Fibroblast of skin of left quadriceps (primary cell): ENCODE data around the gene NFYB.
"Not testable (repeated sequence)": the region's sequence is repeated elsewhere in the genome, so short reads cannot be mapped to it uniquely, and the experiment has no call there.

Experiments
- DNase-seq, 2 experiments: peaks; one replicate each; pipeline ENCODE4 v3.0.0-alpha.2; 2013; ENCODE audit warnings: low read depth in 2 of 2

Gene NFYB

GRCh38 chr12:104115587-104115975 is 22.4 kb downstream of the NFYB start:
- no peak for DNase-seq

- DNase-seq: not testable (repeated sequence)
Measured at GRCh38 chr12:104114834-104115586, 23.0 kb downstream of the NFYB start.

GRCh38 chr12:104109446-104110271 is 28.4 kb downstream of the NFYB start:
- no peak for DNase-seq

- peak; percentile 61 for DNase-seq
Measured at GRCh38 chr12:104108755-104109445, 29.1 kb downstream of the NFYB start.

GRCh38 chr12:104106965-104107364 is 31.0 kb downstream of the NFYB start:
- no peak for DNase-seq

- DNase-seq: no peak
Measured at GRCh38 chr12:104105461-104105860, 32.5 kb downstream of the NFYB start.

- DNase-seq: no peak
Measured at GRCh38 chr12:104097954-104098353, 40.1 kb downstream of the NFYB start.

- DNase-seq: no peak
Measured at GRCh38 chr12:104095289-104095688, 42.7 kb downstream of the NFYB start.

GRCh38 chr12:104094284-104094683 is 43.7 kb downstream of the NFYB start:
- no peak for DNase-seq

GRCh38 chr12:104091136-104091535 is 46.9 kb downstream of the NFYB start:
- DNase-seq: no peak

GRCh38 chr12:104090685-104091084 is 47.3 kb downstream of the NFYB start:
- DNase-seq: no peak

- DNase-seq: no peak
Measured at GRCh38 chr12:104083769-104084475, 54.1 kb downstream of the NFYB start.

- no peak for DNase-seq
Measured at GRCh38 chr12:104080764-104081163, 57.2 kb downstream of the NFYB start.

GRCh38 chr12:104079024-104079423 is 59.0 kb downstream of the NFYB start:
- no peak for DNase-seq

GRCh38 chr12:104073699-104074098 is 64.3 kb downstream of the NFYB start:
- DNase-seq: no peak

GRCh38 chr12:104072099-104072498 is 65.9 kb downstream of the NFYB start:
- DNase-seq: no peak
